C4-2B (cell line): ENCODE results near the gene CCR6.
"Not testable (repeated sequence)": the region's sequence is repeated elsewhere in the genome, so short reads cannot be mapped to it uniquely, and the experiment has no call there.

Source experiments
- ZFX ChIP-seq: fragments of 450-650 bp; IDR thresholded peaks from 2 replicates; pipeline ENCODE4 v1.6.1; 2017
- TF ChIP-seq, protein P1 (sequence below): fragments of 450-650 bp; conservative IDR thresholded peaks from 2 replicates; pipeline ENCODE4 v1.5.1; 2017; ENCODE audit warnings: mild to moderate bottlenecking

DNA sequence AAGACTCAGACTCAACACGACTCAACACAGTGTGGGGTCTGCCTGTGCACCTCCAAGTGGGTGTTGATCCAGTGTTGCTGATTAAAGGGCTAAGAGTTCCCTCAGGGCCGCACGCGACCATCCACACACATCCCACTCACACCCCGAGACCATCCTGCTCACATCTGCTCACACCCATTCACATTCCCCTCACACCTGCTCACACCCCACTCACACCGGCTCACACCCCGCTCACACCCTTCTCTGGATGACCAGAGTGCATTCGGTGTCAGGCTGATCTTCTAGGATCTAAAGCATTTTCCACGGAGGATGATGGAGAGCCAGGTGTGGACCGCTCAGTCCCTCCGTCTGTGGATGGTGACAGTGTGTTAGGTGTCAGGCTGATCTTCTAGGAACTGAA is 48.4 kb downstream of the CCR6 start:
- TF ChIP-seq, protein P1, sequence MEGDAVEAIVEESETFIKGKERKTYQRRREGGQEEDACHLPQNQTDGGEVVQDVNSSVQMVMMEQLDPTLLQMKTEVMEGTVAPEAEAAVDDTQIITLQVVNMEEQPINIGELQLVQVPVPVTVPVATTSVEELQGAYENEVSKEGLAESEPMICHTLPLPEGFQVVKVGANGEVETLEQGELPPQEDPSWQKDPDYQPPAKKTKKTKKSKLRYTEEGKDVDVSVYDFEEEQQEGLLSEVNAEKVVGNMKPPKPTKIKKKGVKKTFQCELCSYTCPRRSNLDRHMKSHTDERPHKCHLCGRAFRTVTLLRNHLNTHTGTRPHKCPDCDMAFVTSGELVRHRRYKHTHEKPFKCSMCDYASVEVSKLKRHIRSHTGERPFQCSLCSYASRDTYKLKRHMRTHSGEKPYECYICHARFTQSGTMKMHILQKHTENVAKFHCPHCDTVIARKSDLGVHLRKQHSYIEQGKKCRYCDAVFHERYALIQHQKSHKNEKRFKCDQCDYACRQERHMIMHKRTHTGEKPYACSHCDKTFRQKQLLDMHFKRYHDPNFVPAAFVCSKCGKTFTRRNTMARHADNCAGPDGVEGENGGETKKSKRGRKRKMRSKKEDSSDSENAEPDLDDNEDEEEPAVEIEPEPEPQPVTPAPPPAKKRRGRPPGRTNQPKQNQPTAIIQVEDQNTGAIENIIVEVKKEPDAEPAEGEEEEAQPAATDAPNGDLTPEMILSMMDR, result not testable (repeated sequence)
- TF ChIP-seq ZFX, result not testable (repeated sequence)
